Activated naive CD4-positive, alpha-beta T cell treated with anti-CD3 and anti-CD28 coated beads, Interleukin-2, amount 50 U/mL, for 16 hours (primary cell): Measurements from ENCODE around the gene PRL.

Source experiments
- DNase-seq: peaks from one replicate; pipeline ENCODE4 v3.0.0-alpha.2; 2020

PRL gene

GRCh38 chr6:22294301-22294700 is 2.5 kb downstream of the PRL start:
- DNase-seq, result no peak

DNA sequence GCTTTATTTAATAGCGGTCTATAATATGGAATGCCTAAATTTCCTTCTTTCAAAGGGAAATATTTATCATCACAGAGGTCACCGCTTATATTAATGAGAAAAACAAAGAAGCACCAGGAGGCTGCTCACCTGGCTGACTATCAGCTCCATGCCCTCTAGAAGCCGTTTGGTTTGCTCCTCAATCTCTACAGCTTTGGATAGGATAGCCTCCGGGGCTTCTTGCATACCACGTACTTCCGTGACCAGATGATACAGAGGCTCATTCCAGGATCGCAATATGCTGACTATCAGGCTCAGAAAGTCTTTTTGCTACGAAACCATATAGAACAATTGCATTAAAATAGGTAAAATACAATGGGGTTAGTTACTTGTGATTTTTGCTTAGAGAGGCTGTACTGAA is 6.8 kb downstream of the PRL start:
- DNase-seq, result no peak

DNA sequence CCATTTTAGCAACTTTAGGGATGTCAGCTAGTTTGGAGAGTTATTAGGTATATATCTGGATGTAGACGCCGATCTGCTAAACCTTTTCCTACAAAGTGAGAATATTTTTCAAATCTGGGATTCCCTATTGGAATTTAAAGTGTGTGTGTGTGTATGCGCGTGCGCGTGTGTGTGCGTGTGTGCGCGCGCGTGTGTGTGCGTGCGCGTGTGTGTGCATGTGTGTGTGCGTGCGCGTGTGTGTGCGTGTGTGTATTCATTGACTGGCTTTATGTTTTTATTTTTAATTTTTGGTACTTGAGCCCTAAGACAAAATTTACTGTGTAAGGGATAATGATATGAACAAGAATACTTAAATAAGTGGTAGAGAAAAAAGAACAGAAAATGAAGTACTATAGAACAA is 8.1 kb downstream of the PRL start:
- DNase-seq, result no peak

GRCh38 chr6:22284666-22285065 is 12.2 kb downstream of the PRL start:
- no peak for DNase-seq

DNA sequence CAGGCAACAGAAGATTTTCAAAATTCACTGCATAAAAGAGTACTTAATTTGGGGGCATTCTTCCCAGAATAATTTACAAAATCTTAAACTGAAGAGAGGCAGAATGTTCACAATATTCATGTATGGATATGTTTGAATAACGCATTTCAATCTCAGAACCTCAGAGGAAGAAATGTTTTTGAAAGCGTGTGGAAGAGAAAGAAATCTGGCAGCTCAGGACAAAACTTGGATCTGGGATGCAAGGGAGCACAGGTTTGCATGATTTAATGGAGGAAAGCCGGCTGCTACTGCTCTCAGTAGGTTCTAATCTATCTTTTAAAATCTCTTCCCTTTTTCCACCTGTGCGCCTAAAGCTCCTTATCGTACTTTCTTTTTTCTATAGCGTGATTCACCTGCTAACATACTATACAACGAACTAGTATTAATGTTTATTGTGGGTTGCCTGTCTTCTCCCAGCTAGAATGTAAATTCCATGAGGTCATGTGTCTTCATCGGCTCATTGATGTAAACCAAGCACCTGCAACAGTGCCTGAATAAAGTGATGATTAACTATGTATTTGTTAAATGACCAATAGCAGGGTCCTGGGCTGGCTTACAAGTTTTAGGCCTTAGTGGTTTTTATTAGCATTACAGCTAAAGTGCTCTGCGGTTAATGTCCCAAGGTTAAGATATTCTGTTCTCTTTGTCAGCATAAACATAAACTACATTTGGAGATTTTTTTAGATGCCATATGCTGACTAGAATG is 15.3 kb downstream of the PRL start:
- no peak for DNase-seq

DNA sequence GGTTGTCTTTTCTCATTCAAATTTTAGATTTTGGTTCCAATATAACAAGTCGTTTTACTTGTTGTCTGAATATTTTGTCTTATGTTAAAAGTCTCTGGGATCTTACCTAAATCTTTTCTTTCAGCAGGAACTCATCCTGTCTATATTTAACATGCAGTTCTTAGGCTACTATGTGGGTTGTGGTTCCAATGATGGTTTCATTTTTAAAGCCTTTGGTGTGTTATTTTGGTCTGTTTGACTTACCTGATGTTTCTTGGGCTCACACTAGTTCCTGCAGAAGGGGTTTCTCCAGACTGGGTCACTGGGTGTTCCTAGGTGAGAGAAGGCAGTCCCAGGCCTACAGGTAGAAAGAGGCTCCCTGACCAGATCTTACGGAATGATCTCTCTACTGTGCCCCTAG is 17.4 kb downstream of the PRL start:
- DNase-seq, result no peak

- no peak for DNase-seq
Observed at GRCh38 chr6:22271081-22271480, 25.8 kb downstream of the PRL start.

- DNase-seq, result no peak
Observed at GRCh38 chr6:22263748-22264147, 33.1 kb downstream of the PRL start.

- DNase-seq, result no peak
Observed at GRCh38 chr6:22254886-22255285, 42.0 kb downstream of the PRL start.

DNA sequence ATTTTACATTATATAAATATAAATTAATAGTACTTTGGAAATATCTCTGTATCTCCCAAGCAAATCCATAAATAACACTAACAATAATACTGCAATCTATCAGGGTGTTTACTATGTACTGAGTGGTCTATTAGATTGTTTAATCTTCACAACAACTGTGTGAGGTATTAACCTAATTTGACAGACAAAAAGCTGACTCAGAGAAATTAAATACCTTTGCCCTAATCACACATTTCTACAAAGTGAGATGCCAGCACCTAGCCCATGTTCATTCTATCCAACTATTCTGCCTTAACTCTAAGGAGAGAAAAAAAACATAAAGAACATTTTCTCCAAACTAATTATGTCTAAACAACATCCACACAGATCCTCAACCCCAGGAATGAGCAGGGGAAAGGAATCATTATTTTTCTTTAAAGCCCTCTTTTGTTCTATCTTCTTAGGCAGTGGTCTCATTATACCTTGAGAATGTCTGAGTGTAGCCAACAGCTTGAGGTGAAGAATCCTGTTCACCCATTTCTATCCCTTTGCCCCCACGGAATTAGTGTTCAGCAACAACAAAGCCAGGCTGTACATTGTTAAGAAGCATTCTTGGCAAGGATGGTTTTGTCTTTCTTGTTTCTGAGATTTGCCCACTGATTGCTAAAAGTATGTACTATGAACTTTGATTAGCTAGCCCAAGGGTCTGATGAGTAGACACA is 42.7 kb downstream of the PRL start:
- no peak for DNase-seq

GRCh38 chr6:22251348-22251747 is 45.5 kb downstream of the PRL start:
- no peak for DNase-seq

DNA sequence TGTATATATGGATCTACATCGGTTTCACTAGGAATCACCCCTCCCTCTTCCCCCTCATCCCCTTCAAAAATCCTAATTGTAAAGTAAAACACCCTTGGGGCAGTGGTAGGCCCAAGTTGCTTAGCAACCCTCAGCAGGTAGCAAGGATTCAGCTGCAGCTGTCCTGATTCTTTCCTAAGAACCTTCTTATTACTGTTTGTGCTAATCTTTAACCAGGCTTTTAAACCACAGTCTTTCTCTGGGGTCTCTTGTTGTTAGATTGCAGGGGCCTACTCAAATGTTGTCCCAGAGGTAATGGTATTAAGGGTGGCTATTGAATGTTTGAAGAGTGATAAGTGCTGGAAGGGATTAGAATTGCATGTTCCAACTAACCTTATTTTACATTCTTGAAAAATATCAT is 46.4 kb downstream of the PRL start:
- no peak for DNase-seq

DNA sequence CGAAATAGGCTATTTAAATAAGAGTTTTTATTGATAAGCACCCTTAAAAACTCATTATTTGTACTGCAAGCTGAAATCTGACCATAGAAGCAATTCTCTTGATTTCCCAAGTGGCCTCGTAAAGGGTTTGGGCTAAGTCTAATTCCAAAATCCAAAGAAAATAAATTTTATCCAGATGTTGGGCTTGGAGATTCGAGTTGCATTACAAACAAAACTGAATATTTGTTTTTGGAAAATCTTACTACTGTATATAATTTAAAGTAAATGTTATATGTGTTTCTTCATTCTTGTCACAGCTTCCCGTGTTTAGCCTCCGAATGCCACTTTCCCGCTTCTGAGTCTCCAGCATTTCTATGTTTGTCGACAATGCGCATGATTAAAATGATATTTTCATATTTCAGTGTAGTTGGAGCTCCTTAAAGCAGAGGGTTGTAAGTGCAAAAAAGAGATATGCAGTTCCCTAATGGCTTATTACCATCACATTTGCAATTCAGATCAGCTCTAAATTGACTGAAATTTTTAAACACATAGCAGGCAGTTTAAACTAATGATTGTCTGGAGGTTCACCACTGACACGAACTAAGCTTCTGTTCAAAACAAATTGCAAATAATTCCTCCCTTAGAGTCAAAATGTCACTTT is 47.0 kb downstream of the PRL start:
- no peak for DNase-seq

DNA sequence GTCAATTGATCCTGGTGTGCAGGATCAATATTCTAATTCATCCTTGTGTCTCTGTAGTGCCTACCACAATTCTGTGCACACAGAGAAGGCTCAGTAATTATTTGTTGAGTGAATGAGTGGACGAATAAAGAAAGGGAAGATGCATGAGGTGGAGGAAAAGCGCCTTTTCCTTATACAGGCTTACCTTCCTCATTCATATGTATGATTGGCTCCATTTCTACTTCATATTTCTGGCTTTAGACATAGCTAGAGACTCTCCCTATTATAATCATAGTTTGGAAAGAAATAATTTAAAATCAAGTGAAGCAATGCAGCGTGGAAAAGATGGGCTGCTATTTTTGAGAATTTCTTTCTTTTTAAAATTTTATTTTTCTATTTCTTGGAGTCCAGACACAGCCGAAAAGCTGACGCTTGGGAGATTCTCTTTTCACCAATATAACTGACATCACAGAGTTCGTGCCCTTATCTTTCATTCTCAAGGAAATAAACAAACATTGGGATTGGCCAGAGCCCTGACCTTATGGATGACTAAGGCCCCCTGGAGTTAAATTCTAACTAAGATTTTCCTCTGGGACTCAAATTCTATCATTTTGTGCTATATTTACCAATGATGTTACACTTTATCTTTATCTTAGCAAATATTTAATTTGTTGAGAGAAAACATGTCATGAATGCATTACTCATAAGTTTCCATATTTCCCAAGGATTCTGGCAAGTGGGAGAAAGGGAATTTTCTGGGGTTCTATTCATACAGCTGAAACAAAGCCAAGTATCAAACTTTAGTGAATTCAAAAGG is 48.1 kb downstream of the PRL start:
- no peak for DNase-seq

DNA sequence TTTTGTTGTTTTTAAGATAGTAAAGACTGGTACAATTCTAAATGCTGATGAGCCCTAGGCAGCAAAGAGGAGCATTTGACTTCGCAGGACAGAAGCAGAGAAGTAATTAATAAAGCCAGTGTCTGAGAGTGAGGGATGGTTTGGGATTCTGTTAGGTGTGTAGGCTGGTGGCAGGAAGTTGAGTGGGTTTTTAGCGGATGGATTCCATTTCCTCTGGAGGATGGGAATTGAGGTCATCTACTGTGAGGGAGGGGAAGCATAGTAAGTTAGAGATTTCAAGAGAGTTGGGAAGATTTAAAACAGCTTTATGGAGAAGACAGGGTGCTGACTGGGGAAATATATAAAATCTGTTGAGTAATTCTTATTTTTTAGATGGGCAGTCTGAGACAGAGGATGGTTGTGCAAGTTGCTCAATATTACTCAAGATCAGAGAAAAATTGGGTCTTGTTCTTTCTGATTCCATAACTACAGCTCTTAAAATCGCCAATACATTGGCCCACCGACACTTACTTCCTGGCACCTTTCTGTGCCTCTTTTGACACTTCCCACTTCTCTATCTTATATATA is 48.8 kb downstream of the PRL start:
- DNase-seq, result no peak

- no peak for DNase-seq
Observed at GRCh38 chr6:22240025-22240424, 56.8 kb downstream of the PRL start.

DNA sequence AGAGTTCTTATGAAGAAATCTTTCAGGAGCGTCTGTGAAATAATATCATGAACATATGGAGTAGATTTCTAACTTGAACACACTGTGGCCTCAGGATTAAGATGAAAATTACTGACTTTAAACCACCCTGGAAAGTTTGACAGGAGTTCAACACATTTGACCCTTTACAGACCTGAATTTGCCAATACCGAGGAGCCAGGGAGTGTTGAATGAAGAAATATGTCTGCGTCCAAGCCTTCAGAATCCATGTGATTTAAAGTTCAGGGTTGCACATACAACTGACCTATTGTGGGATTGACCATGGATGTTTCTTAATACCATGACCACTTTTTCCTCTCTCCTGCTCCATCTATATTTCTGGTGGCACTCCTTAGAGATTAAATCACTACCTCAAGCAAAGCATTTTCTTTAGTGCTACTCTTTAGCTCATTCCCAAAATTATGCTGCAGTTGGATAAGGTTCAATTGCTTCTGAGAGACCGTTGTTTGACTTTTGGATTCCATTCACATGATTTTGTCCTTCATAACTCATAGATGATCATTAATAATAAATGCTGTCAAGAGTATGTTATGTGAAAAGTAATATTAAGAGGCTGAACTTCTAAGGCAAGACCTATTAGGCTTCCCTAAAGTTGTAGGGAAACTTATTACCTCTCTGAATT is 57.4 kb downstream of the PRL start:
- DNase-seq, result no peak

GRCh38 chr6:22238861-22239260 is 58.0 kb downstream of the PRL start:
- DNase-seq, result no peak

GRCh38 chr6:22237526-22237925 is 59.3 kb downstream of the PRL start:
- no peak for DNase-seq
